Measurements from ENCODE around the gene UCHL3. TPM values are rescaled to one million over a fixed set of nuclear protein-coding genes. Genes with fewer than 3 reads are reported as not detected.

The UCHL3 gene
- total and polyA plus RNA-seq, 9 of the 15 experiments (the other 6 are each of a cell fraction or from before 2014, with no cell fraction given) = 42.2 to 112 (median 85.4) TPM

DNA sequence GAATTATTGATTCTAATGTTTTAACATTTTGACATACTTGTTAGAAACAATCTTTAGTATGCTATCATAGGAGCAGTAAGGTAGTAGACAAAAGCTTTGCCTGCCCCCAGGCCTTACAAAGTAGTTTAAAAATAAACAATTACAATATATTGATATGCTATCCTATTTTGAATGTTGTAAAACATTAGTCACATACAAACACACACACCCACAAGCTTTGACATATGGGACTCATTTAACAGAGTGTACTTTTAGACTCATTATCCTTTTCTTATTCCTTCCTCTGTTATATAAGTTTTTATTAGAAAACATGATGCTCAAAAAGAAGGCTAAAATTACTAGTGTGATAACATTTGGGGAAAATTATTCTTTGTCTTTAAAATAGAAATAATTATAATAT lies 33.5 kb downstream of the UCHL3 start:
- peaks cover 14% of the 10 kb centered on the region; the same call in 1 of the 3 replicates for H3K36me3 ChIP-seq (ENCODE audit: control insufficient read depth, insufficient read depth, low read length)
- no peaks in the 10 kb centered on the region for H3K79me2 ChIP-seq (ENCODE audit: control insufficient read depth, insufficient read depth, low read length)
- ChIA-PET POLR2A (no interaction called here), CTCF (ENCODE audit: low intra/inter-chr PET ratio) (no interaction called here)
- H3K4me2 ChIP-seq (ENCODE audit: insufficient read depth, low read length) = no peak overlapping the region
- DNase-seq (ENCODE audit: extremely low read depth in 1 of 4, low spot score in 3 of 4) (no peak), ATAC-seq (no peak), FAIRE-seq (no peak)
- no peaks in the 10 kb centered on the region for H3K9me1 ChIP-seq (ENCODE audit: control insufficient read depth, insufficient read depth, low read length)
- no peaks in the 10 kb centered on the region for H3K4me1 ChIP-seq (replicated peaks in 1 of 2; ENCODE audit: control insufficient read depth in 2 of 2, insufficient read depth in 2 of 2, low read length in 2 of 2)
- TF ChIP-seq ZSCAN29 (IDR thresholded peaks at IDR 0.05) (no peak), RBM15 (IDR thresholded peaks at IDR 0.05; ENCODE audit: insufficient read depth, low read length) (no peak), ZNF76 (CRISPR knock-in tag; IDR thresholded peaks at IDR 0.05; ENCODE audit: borderline replicate concordance) (no peak), POLR2G (IDR thresholded peaks at IDR 0.05; ENCODE audit: low read depth, low read length) (no peak), ZNF436 (CRISPR knock-in tag; IDR thresholded peaks at IDR 0.05) (no peak), HMG20A (CRISPR knock-in tag; conservative IDR thresholded peaks at IDR 0.05) (no peak)
- TF ChIP-seq, protein P1, sequence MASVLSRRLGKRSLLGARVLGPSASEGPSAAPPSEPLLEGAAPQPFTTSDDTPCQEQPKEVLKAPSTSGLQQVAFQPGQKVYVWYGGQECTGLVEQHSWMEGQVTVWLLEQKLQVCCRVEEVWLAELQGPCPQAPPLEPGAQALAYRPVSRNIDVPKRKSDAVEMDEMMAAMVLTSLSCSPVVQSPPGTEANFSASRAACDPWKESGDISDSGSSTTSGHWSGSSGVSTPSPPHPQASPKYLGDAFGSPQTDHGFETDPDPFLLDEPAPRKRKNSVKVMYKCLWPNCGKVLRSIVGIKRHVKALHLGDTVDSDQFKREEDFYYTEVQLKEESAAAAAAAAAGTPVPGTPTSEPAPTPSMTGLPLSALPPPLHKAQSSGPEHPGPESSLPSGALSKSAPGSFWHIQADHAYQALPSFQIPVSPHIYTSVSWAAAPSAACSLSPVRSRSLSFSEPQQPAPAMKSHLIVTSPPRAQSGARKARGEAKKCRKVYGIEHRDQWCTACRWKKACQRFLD (CRISPR knock-in tag; IDR thresholded peaks at IDR 0.05) = no peak
- H3K27ac ChIP-seq (ENCODE audit: extremely low read depth, low read depth, low read length) = no peak overlapping the region
- in situ Hi-C loops (cut with MboI) = no loop called here
- H4K20me1 ChIP-seq (replicated peaks; ENCODE audit: control insufficient read depth, insufficient read depth, low read length) = no peaks in the 10 kb centered on the region
- peaks cover 2% of the 10 kb centered on the region; the same call in 1 of the 2 replicates for H3K9me3 ChIP-seq (replicated peaks; ENCODE audit: control insufficient read depth, insufficient read depth, low read depth, low read length)
- intact Hi-C loops (cut with micrococcal nuclease) = no loop called here
- no TSS peak for BruUV-seq (replicated peaks)
- H3K9ac ChIP-seq (ENCODE audit: insufficient read depth in 1 of 2, low read depth in 2 of 2, low read length in 2 of 2) = no peak overlapping the region
- H3K4me3 ChIP-seq = no peak overlapping the region
- H2AFZ ChIP-seq (ENCODE audit: low read depth, low read length) = no peak overlapping the region
- H3K27me3 ChIP-seq (ENCODE audit: control insufficient read depth in 2 of 2, insufficient read depth in 2 of 2, low read length in 2 of 2) = no peaks in the 10 kb centered on the region

Measured in K562 (cell line).